Right renal cortex interstitium (tissue), 3 donors: ENCODE results near the gene KLHL15. TPM values are rescaled to one million over a fixed set of nuclear protein-coding genes. Genes with fewer than 3 reads are reported as not detected.
"Not testable (repeated sequence)": the region's sequence is repeated elsewhere in the genome, so short reads cannot be mapped to it uniquely, and the experiment has no call there.

Experiments
- DNase-seq, 3 donors: peaks; one replicate each; pipeline ENCODE4 v3.0.0-alpha.2; 2013; ENCODE audit warnings: low read depth in 3 of 3, low spot score in 2 of 3
- polyA plus RNA-seq, 3 donors: library from polyadenylated mRNA; unstranded; fragments of 120-200 nt; gene quantifications; one replicate each; pipeline ENCODE4 v1.2.1, GENCODE V29; 2013; ENCODE audit not compliant: insufficient read length in 3 of 3

The KLHL15 gene
- polyA plus RNA-seq, 3 donors, result 15.1 to 17.4 (median 15.8) TPM

GRCh38 chrX:24019448-24019847 is 7.5 kb downstream of the KLHL15 start:
- no peak for DNase-seq

DNA sequence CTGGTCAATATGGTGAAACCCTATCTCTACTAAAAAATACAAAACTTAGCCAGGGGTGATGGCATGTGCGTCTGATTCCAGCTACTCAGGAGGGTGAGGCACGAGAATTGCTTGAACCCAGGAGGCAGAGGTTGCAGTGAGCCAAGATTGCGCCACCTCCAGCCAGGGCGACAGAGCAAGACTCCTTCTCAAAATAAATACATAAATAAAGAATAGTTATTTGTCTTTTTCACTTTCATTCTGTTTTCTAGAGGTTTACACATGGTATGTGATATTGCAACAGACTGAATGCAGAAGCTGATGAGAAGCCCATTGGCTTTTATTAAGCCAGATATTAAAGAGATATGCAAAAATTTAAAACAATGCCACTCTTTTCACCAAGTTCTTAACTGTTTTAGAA is 8.2 kb downstream of the KLHL15 start:
- no peak for DNase-seq

- no peak for DNase-seq
Measured at GRCh38 chrX:24017674-24018073, 9.3 kb downstream of the KLHL15 start.

GRCh38 chrX:24014388-24015018 is 12.5 kb downstream of the KLHL15 start:
- DNase-seq, result no peak

- no peak for DNase-seq
Measured at GRCh38 chrX:24012266-24012665, 14.7 kb downstream of the KLHL15 start.

GRCh38 chrX:24005867-24006266 is 21.1 kb downstream of the KLHL15 start:
- no peak for DNase-seq

GRCh38 chrX:24005028-24005427 is 22.0 kb downstream of the KLHL15 start:
- DNase-seq, result no peak

- no peak for DNase-seq
Measured at GRCh38 chrX:24002792-24003191, 24.2 kb downstream of the KLHL15 start.

- DNase-seq, result no peak
Measured at GRCh38 chrX:24002167-24002566, 24.8 kb downstream of the KLHL15 start.

- no peak for DNase-seq
Measured at GRCh38 chrX:23999671-24000070, 27.3 kb downstream of the KLHL15 start.

DNA sequence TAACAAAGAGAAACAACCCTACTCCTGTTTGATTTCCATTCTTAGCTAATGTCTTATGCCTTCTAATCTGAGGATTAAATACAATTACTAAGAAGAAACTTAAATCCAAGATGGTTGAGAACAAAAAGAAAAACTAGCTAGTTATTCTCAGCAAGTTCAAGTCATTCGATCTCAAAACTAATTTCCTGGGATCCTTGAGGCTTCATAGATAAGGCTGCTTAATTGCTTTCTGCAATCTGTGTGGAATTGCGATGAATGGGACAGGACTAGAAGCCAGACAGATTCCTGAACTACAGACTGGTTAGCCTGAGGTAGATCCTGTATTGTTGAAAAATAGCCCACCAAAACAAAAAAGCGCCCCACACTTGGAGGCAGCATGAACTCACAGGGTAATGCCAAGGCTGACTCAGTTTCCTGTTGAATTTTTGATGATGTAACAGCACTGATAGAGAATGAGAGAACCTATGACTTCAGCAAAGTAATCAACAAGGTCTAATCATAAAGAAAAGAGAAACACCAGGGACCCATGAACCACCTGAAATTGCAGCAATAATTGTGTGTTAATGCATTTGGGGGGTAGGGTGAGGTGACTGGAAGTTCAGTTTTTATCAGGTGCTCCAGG is 33.9 kb downstream of the KLHL15 start:
- DNase-seq, result no peak

DNA sequence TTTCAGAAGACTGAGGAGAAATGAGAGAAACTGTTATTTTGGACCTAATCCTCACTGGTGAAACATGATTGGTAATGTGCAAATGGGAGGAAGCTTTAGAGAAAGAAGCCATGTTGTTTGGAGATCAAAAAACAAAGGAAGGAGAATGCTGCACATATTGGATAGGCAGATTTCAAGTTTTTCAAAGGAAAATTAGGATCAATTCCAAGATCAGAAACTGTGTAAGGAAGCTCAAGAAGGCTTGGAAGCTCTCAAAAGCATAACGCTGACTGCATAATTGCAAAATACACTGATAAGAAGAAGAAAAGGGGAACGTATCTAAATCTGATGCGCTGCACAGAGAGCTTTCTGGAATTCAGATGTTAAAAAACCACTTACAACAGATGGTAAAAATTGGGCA is 34.6 kb downstream of the KLHL15 start:
- DNase-seq, result no peak

- DNase-seq, result no peak
Measured at GRCh38 chrX:23990455-23990854, 36.5 kb downstream of the KLHL15 start.

DNA sequence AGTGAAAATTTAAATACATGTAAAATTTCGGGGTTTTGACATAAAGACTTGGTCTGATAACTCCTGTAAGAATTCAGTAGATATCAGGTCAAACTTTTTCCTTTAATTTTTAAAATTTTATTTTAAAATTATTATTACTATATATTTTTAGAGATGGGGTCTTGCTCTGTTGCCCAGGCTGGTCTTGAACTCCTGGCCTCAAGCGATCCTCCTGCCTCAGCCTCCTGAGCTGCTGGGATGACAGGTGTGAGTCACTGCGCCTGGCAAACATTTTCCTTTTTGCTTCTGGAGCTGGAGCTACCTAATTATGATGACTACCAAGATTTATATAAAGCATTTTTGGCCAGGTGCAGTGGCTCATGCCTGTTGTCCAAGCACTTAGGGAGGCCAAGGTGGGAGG is 37.3 kb downstream of the KLHL15 start:
- DNase-seq, result no peak

DNA sequence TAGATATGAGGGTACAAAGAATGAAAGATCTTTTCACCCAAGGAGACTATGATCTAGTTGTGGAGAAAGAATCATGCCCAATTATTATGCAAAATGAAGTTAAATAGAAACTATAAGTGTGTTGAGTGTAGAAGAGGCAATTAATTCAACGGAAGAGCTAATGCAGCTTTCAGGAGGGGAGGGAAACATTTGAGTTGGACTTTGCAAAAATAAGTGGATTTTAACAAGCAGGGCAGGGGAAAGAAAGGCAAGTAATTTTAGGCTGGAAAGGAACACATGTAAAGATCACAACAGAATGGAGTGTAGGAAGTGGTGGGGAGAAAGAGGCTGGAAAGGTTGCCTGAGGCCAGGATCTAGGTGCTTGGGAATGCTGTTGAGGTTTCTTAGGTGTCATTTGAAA is 44.1 kb downstream of the KLHL15 start:
- no peak for DNase-seq

DNA sequence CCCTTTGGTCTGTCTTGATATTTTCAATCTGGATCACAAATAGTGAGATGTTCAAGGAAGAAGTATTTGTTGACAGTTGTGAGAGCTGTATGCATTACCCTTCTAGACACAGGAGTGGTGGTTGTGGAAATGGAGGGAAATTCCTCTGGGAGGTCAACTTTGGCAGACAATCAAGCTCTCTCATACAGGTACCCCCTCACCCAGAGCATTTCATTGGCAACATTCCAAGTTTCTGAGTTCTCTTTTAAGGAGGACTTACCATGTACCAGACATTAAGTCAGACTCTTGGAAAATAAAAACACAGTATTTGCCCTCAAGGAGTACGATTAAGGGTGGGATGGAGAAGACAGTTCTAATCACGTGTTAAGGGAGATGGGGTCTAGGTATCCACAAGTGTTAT is 45.3 kb downstream of the KLHL15 start:
- no peak for DNase-seq

DNA sequence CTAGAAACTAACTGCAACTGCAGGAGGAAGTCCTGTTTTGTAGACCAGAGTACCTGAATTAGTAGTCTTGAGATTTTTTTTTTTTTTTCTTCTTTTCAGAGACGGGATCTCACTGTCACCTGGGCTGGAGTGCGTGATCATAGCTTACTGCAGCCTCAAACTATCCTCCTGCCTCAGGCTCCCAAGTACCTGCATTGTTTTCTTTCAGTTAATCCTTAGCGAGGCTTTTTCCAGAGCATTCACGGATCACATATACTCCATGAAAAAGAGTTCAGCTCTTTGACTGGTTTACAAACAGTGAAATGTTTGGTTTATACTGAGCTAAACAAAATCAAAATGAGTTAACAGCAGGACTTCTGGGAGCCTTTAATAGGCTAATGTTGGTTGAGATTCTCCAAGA is 45.8 kb downstream of the KLHL15 start:
- DNase-seq, result no peak

- DNase-seq, result no peak
Measured at GRCh38 chrX:23980011-23980441, 47.0 kb downstream of the KLHL15 start.

GRCh38 chrX:23978491-23978890 is 48.5 kb downstream of the KLHL15 start:
- DNase-seq, result no peak

- DNase-seq, result not testable (repeated sequence)
Measured at GRCh38 chrX:23965630-23966029, 61.4 kb downstream of the KLHL15 start.

DNA sequence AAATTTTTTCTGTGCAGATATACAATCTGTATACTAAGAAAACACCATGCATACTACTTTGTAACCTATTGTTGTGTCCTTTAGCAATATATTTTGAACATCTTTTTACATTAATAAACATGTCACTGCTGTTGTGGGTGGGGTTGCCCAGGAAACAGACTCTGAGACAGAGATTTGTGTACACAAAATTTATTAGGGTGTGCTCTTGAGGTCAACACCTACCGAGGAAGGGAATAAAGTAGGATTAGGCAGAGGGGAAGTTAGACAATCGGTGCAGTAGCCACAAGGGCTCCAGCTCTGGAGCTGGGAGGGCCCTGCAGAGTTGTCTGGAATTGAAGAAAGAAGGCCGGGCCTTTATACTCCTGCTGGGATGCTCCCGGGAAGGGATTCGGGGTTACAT is 62.8 kb downstream of the KLHL15 start:
- DNase-seq, result no peak

DNA sequence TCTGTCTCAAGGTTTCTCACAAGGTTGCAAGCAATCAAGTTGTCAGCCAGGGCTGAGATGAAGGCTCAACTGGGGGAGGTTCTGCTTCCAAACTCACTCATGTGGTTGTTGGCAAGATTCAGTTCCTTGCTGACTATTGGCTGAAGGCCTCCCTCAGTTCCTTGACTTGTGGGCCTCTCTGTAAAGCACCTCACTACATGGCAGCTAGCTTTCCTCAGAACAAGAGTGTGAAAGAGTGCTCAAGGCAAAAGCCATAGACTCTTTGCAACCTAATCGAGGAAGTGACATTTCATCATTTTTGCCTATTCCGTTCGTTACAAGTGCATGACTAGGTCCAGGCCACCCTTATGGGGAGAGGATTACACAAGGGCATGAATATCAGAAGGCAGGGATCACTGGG is 67.2 kb downstream of the KLHL15 start:
- no peak for DNase-seq

DNA sequence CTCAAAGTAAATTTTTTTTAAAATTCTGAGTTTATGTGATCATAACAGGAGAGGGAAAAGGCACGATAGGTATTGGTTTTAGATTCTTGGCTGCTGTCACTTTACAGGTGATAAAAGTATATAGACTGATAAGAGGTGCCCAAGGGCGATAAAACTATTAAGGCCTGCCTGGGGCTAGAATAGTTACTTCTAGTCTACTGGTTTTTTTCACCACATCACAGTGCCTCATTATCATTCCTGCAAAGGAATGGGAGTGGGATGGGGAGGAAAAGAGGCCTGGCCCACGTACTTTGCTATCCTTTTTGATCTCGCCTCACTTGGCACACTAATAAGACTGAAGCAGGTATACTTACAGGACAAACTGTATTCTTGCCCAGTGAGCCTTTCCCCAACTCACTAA is 72.6 kb downstream of the KLHL15 start:
- DNase-seq, result no peak
